CD4-positive, alpha-beta T cell (primary cell): ENCODE measurements around the gene VPS18. TPM values are rescaled to one million over a fixed set of nuclear protein-coding genes. Genes with fewer than 3 reads are reported as not detected.

ENCODE experiments used
- ATAC-seq: fragments of 200-7000 bp; cut with Tn5 transposase; one replicate; pipeline ENCODE4 v1.10.0; 2022; ENCODE audit warnings: mild to moderate bottlenecking; ENCODE audit not compliant: poor library complexity
- CTCF ChIA-PET: fragments of 350-600 bp; sonication (Branson Sonifier 250); formaldehyde crosslinking; loops from one replicate; lab custom pipeline; 2021; ENCODE audit warnings: antibody characterized with exemption, inconsistent platforms; lab: Charles Lee
- POLR2A ChIA-PET: fragments of 350-600 bp; sonication (Branson Sonifier 250); formaldehyde crosslinking; loops from one replicate; lab custom pipeline; 2021; ENCODE audit warnings: antibody characterized with exemption, inconsistent platforms; lab: Charles Lee
- DNase-seq, 14 experiments: peaks; one replicate each; pipeline ENCODE4 v3.0.0-alpha.2; 2013 to 2020; ENCODE audit warnings: mixed read lengths in 2 of 14
- H3K27ac ChIP-seq, 2 donors: one replicate each; pipeline versions ENCODE4 v1.5.1 to v1.7.0; 2013; ENCODE audit warnings: low read length in 2 of 2, low read depth in 1 of 2, mild to moderate bottlenecking in 1 of 2
- H3K27me3 ChIP-seq, 2 experiments: 1 replicate in 1 of 2; 2 replicates in 1 of 2; pipeline versions ENCODE4 v1.6.1 to v1.7.0; 2013; ENCODE audit warnings: low read length in 2 of 2, control low read depth in 1 of 2, mild to moderate bottlenecking in 1 of 2, moderate library complexity in 1 of 2; ENCODE audit not compliant: insufficient read depth in 2 of 2, control insufficient read depth in 1 of 2
- H3K36me3 ChIP-seq: one replicate; pipeline ENCODE4 v1.6.1; 2013; ENCODE audit warnings: low read length, control low read depth; ENCODE audit not compliant: insufficient read depth
- H3K4me1 ChIP-seq: one replicate; pipeline ENCODE4 v1.6.1; 2013; ENCODE audit warnings: low read length, control low read depth; ENCODE audit not compliant: insufficient read depth
- H3K4me3 ChIP-seq: one replicate; pipeline ENCODE4 v1.5.1; 2013; ENCODE audit warnings: mild to moderate bottlenecking, low read length, moderate library complexity
- H3K9me3 ChIP-seq, 2 experiments: 1 replicate in 1 of 2; 2 replicates in 1 of 2; pipeline versions ENCODE4 v1.6.1 to v1.7.0; 2013; ENCODE audit warnings: low read length in 2 of 2, mild to moderate bottlenecking in 2 of 2, control low read depth in 1 of 2, moderate library complexity in 1 of 2; ENCODE audit not compliant: control insufficient read depth in 1 of 2, insufficient read depth in 1 of 2
- H3K27ac Mint-ChIP-seq: one replicate; pipeline ENCODE4 v1.8.0; 2020; ENCODE audit warnings: mixed read lengths
- H3K27me3 Mint-ChIP-seq: one replicate; pipeline ENCODE4 v1.8.0; 2021; ENCODE audit warnings: mixed read lengths
- H3K36me3 Mint-ChIP-seq: one replicate; pipeline ENCODE4 v1.8.0; 2021; ENCODE audit warnings: low read depth, mixed read lengths
- H3K4me1 Mint-ChIP-seq: one replicate; pipeline ENCODE4 v1.8.0; 2021; ENCODE audit warnings: low read depth, mixed read lengths
- H3K4me3 Mint-ChIP-seq: one replicate; pipeline ENCODE4 v1.8.0; 2020; ENCODE audit warnings: mild to moderate bottlenecking, mixed read lengths
- H3K9me3 Mint-ChIP-seq: one replicate; pipeline ENCODE4 v1.8.0; 2020; ENCODE audit warnings: mixed read lengths
- CTCF ChIP-seq: fragments of 200-600 bp; IDR thresholded peaks from one replicate; pipeline ENCODE4 v1.8.0; 2022; ENCODE audit warnings: antibody characterized with exemption, mild to moderate bottlenecking
- intact Hi-C, 2 experiments: fragments of 100-400 bp; cut with DNase I in 1 of 2; cut with micrococcal nuclease in 1 of 2; formaldehyde crosslinking; loops; one replicate each; pipeline versions ENCODE4 v1.15.1 to v1.9.0; 2023 to 2025; cut with DNase I, micrococcal nuclease
- total RNA-seq, 174 experiments: library from RNA in 2 of 174; stranded (reverse) in 2 of 174; gene quantifications; one replicate each; pipeline ENCODE4 v1.2.3 and lab custom pipeline; 2021 to 2026

The VPS18 gene
- total RNA-seq, 2 experiments from 2014 or later, result 20.8 to 21.7 TPM

GRCh38 chr15:40894681-40895448 lies 615 bp downstream of the VPS18 start:
- peak overlapping the region; percentile 93 for H3K27ac Mint-ChIP-seq
- intact Hi-C loops, result loop anchor here (1.0 to 5.0 kb wide), 10 partner anchors 36 to 387 kb away; partner anchors contain the start of genes DNAJC17 (in 1 of the 2), KNL1 (in 1 of the 2), RMDN3 (in 1 of the 2) and ZFYVE19 (in 1 of the 2)
- H3K4me1 Mint-ChIP-seq, result peaks cover 39% of the 10 kb centered on the region
- peaks cover 44% of the 10 kb centered on the region for H3K36me3 Mint-ChIP-seq
- no peaks in the 10 kb centered on the region for H3K27me3 ChIP-seq
- no peaks in the 10 kb centered on the region for H3K9me3 Mint-ChIP-seq
- H3K27ac ChIP-seq, result peak overlapping the region; percentile 57 to 81
- ChIA-PET POLR2A (interaction anchor here (1.1 to 2.5 kb wide), 14 partner anchors 9 to 438 kb away, joined by 4 to 55 read pairs (median 6); partner anchors contain the start of genes CCDC32, CHP1, DNAJC17 and EXD1), CTCF (interaction anchor here (0.6 to 5.1 kb wide), 32 partner anchors 9 to 336 kb away, joined by 3 to 135 read pairs (median 5); partner anchors contain the start of genes CHAC1, CHP1, DNAJC17 and EXD1)
- peak; percentile 43 for TF ChIP-seq CTCF
- peak overlapping the region; percentile 79 for H3K4me3 ChIP-seq
- ATAC-seq (peak; percentile 49), DNase-seq (peak in 13 of 14 experiments; percentile 20 to 83 (median 53))
- H3K27me3 Mint-ChIP-seq, result no peaks in the 10 kb centered on the region
- H3K9me3 ChIP-seq, result no peaks in the 10 kb centered on the region
- H3K4me1 ChIP-seq, result peaks cover 42% of the 10 kb centered on the region
- H3K36me3 ChIP-seq, result peaks cover 21% of the 10 kb centered on the region
- H3K4me3 Mint-ChIP-seq, result peak overlapping the region; percentile 100

- Mint-ChIP-seq H3K27me3 (no peaks in the 10 kb centered on the region), H3K9me3 (no peaks in the 10 kb centered on the region), H3K4me3 (no peak overlapping the region), H3K36me3 (peaks cover 73% of the 10 kb centered on the region), H3K4me1 (peaks cover 36% of the 10 kb centered on the region), H3K27ac (no peak overlapping the region)
- Histone ChIP-seq H3K4me1 (peaks cover 52% of the 10 kb centered on the region), H3K4me3 (no peak overlapping the region), H3K36me3 (peaks cover 50% of the 10 kb centered on the region), H3K27ac (no peak overlapping the region), H3K27me3 (no peaks in the 10 kb centered on the region), H3K9me3 (no peaks in the 10 kb centered on the region)
- ATAC-seq (no peak), DNase-seq (peak in 1 of 14 experiments; percentile 25)
- TF ChIP-seq CTCF, result no peak
- intact Hi-C loops, result loop anchor here (5.0 to 10.0 kb wide), 4 partner anchors 55 to 915 kb away; partner anchors contain the start of gene CHAC1 (in 1 of the 2)
- ChIA-PET POLR2A (no interaction called here), CTCF (interaction anchor here (1.5 kb wide), 1 partner anchor 41 kb away, joined by 8 read pairs; no protein-coding TSS in a partner anchor)
Observed at GRCh38 chr15:40899536-40900207, 5.4 kb downstream of the VPS18 start.
